GM18951 (cell line): ENCODE measurements around the gene CSAD.

Source experiments
- POLR2A ChIP-seq: IDR thresholded peaks from 4 replicates; pipeline ENCODE4 v1.6.1; 2011; ENCODE audit warnings: mild to moderate bottlenecking; ENCODE audit not compliant: insufficient read length, insufficient read depth; ENCODE audit errors: extremely low read depth
- in situ Hi-C: fragments of 300-500 bp; cut with MboI; formaldehyde crosslinking; loops from one replicate; pipeline ENCODE4 v1.12.0; 2022; ENCODE audit warnings: low sequenced_read_pairs, mixed read lengths, inconsistent platforms; ENCODE audit not compliant: unreplicated experiment

Gene CSAD

DNA sequence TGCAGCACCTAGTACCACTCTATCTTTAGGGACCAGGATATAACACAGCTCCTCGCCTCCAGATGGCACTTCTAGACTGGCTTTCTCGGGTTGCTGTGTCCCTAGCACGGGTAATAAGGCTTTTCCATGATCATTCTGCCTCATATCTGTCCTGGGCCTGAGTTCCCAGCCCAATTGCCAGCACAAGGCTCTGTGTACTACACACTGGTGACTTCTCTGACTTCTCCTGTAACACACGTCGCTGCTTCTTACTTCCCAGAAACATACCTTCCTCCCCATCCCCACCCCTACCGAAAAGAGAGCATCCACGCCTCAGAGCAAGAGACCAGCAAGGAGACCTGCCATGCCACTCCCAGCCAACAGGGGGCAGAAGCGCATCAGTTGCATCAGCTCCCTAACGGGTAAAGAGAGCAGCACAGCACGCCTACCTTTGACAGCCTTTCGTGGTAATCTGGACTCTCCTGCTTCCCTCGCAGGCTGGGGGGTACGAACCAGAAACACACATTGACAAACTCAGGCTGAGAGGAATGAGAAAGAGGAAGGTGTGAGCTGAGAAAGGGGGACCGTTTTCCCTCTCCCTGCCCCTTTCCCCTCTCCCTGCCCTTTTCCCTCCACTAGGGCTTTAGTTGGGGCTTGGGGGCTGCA, 21.4 kb downstream of the CSAD start:
- in situ Hi-C loops, result loop anchor here (10.0 kb wide), 1 partner anchor 125 kb away; no protein-coding TSS in a partner anchor
- TF ChIP-seq POLR2A, result no peak

DNA sequence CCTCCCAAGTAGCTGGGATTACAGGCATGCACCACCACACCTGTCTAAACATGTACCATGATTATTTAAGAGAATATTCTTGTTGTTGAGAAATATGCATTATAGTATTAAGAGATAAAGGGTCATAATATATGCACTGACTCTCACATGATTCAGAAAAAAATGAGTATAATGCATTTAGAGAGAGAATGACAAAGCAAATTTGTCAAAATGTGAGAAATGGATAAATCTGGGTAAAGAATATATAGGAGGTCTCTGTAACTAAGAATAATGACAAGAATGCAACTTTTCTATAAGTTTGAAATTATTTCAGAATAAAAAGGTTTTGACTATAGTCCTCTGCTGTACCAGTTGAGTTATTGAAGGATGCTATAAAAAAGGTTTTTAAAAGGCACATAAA, 28.3 kb downstream of the CSAD start:
- no peak for TF ChIP-seq POLR2A
- in situ Hi-C loops, result loop anchor here (10.0 kb wide), 1 partner anchor 132 kb away; no protein-coding TSS in a partner anchor

DNA sequence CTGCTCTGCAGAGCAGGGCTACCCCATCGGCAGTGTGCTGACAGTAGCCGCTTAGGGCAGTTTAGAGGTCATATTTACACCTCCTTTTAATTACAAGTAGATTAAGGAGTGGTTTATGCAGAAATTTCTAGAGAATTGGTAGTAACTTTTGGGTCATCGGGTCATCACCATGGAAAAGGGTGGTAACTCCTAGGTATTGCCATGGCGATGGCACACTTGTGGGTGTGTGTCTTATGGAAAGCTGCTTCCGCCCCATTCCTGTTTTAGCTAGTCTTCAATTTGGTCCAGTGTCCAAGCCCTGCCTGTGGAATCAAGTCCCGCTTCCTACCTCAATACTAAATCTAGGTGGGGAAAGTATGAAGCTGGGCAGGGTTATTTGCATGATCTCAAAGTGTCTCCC, 29.7 kb downstream of the CSAD start:
- in situ Hi-C loops, result loop anchor here (10.0 kb wide), 1 partner anchor 134 kb away; no protein-coding TSS in a partner anchor

DNA sequence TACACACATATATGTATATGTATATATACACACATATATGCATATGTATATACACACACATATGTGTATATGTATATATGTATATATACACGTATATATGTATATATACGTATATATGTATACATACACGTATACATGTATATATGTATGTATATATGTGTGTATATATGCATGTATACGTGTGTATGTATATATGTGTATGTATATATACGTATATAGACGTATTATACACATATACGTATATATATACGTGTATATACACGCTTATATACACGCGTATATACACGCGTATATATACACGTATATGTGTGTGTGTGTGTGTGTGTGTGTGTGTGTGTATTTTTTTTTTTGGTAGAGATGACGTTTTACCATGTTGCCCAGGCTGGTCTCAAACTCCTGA, 33.1 kb downstream of the CSAD start:
- in situ Hi-C loops, result no loop called here
- no peak for TF ChIP-seq POLR2A

More for the DNA sequence above, 29.7 kb downstream of the CSAD start:
- TF ChIP-seq POLR2A, result no peak

DNA sequence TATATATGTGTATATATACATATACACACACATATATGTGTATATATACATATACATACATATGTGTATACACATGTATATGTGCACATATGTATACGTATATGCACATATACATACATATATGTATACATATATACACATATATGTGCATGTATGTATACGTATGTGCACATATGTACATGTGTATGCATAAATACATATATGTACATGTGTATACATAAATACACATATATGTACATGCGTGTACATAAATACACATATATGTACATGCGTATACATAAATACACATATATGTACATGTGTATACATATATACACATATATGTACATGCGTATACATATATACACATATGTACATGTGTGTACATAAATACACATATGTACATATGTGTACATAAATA, 33.5 kb downstream of the CSAD start:
- in situ Hi-C loops, result no loop called here
- TF ChIP-seq POLR2A, result no peak

DNA sequence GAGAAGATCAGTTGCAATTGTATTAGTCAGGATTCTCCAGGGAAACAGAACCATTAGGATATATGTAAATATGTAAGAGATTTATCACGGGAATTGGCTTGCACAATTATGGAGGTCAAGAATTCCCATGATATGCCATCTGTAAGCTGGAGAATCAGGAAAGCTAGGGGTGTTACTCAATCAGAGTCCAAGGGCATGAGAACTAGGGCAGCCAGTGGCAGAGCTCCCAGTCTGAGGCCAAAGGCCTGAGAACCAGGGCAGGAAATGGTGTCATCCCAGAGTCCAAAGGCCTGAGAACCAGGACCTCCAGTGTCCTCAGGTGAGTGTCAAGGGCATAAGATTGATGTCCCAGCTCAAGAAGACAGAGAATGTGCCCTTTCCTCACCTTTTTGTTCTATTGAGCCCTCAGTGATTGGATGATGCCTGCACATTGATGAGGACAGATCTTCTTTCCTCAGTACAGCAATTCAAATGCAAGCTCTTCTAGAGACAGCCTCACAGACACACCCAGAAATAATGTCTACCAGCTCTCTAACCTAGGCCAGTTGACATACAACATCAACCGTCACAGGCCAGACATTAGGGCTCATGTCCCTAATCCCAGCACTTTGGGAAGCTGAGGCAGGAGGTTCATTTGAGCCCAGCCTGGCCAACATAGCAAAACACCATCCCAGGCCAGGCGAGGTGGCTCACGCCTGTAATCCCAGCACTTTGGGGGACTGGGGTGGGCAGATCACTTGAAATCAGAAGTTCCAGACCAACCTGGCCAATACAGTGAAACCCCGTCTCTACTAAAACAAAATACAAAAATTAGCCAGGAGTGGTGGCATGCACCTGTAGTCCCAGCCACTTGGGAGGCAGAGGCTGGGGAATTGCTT, 35.1 kb downstream of the CSAD start:
- in situ Hi-C loops, result no loop called here
- no peak for TF ChIP-seq POLR2A

DNA sequence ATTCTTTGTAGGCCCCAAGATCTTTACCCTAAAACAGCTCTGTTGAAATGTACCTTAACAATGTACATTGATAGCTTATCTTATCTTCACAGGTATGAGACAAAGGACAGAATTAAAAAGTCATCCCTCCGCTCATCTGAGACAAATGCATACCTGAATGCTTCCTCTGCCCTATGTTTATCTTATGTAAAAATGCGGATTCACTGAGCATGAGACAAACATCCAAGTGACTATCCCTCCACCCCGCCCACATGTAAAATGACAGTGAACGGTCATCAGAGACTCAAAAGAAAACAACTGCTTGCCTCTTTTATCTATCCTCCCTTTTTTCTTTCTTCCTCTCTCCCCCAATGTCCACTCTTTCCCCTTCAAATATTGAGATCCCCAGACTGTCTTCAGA, 37.4 kb downstream of the CSAD start:
- TF ChIP-seq POLR2A, result no peak
- in situ Hi-C loops, result no loop called here

DNA sequence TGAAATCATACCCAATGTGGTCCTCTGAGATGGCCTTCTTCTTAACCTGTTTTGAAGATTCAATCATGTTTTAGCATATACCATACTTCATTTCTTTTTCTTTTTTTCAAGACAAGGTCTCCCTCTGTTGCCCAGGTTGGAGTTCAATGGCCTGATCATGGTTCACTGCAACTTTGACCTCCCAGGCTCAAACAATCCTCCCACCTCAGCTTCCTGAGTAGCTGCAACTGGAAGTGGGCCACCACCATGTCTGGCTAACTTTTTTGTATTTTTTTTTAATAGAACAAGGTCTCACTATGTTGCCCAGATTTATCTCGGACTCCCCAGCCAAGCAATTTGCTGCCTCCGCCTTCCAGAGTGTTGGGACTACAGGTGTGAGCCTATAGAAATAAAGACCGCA, 47.0 kb downstream of the CSAD start:
- in situ Hi-C loops, result no loop called here
- TF ChIP-seq POLR2A, result no peak

DNA sequence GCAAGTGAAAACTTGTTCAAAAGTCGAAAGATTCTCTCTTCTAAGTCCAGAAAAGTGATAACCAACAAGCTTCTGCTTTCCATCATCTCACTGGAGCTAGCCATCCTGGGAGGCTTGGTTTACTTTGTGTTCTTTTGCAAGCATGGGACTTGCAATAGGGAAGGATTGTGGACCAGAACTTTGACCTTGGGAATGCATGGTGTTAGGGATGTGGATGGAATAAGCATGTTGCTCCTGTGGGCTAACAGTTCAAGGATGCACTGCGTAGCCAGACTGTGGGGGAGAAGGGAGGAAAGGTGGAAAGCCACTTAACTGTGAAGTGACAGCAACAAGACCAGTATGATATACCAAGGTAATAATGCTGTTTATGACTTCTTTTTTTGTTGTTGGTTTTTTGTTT, 48.9 kb downstream of the CSAD start:
- no peak for TF ChIP-seq POLR2A
- in situ Hi-C loops, result no loop called here

DNA sequence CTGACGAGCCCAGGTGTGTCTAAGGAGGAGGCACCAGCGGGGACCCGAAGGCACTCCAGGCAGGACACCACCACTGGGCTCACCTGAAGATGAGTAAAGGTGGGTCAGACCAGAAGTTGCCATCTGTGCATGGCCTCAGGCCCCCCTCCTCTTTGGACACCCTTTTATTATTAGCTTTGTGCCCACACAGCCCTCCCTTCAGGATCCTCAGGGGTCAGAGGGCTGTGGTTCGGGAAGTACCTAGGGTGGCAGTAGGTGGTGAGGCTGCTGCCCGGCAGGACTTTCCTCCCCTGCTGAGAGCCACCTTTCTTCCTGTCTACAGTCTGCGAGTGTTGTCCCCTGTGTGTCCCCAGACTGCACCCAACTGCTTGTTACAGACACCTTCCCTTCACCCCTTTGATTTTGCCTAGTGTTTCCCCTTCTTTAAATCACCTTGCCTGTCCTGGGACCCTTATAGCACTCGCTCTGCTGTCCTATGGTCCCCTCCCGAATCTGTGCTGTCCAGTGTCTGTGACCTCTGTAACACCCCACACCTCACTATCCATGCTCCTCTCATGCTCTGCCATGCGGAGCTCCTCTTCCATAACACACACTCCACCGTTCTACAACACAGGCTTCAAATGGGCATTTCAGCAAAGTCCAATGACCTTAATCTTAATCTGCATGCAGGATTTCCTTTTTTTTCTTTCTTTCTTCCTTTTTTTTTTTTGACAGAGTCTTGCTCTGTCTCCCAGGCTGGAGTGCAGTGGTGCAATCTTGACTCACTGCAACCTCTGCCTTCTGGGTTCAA, 51.8 kb downstream of the CSAD start:
- in situ Hi-C loops, result no loop called here
- TF ChIP-seq POLR2A, result no peak

DNA sequence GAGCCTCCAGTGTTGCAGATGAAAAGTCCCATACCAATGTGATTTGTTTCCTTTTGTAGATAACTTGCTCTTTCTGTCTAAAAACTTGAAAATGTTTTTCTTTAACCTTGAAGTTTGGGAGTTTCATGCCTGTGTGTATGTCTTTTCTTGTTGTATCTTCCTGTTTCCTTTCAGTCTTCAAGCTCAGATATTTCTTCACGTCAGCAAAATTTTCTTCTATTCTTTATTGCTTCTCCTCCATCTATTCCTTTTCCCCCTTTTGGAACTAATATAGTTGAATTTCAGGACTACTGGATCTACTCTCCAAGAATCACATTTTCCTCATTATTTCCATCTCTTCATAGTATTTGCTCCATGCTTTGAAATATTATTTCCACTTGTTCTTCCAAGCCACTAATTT, 53.6 kb downstream of the CSAD start:
- TF ChIP-seq POLR2A, result no peak
- in situ Hi-C loops, result no loop called here

DNA sequence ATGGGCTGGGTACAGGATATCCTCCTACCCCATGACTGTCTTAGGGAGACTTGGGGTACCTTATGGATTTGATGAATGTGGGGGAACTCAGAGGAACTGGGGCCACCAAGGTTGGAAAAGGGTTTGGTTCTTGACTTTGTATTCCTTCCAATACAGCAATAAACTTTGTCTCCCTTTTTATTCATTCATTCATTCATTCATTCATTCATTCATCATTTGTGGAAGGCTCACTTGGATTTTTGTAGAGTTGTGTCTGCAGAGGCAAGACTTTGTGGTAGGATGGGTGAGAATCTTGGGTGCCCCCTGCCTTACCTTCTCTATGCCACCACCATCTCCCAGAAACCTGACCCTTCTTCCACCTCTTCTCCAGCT, 56.4 kb downstream of the CSAD start:
- no peak for TF ChIP-seq POLR2A
- in situ Hi-C loops, result no loop called here
